ENCODE measurements around the gene CLTCL1. TPM values are rescaled to one million over a fixed set of nuclear protein-coding genes. Genes with fewer than 3 reads are reported as not detected.

Gene CLTCL1
- total RNA-seq, 4 donors from 2014 or later = 4.8 to 8.9 (median 6.0) TPM

DNA sequence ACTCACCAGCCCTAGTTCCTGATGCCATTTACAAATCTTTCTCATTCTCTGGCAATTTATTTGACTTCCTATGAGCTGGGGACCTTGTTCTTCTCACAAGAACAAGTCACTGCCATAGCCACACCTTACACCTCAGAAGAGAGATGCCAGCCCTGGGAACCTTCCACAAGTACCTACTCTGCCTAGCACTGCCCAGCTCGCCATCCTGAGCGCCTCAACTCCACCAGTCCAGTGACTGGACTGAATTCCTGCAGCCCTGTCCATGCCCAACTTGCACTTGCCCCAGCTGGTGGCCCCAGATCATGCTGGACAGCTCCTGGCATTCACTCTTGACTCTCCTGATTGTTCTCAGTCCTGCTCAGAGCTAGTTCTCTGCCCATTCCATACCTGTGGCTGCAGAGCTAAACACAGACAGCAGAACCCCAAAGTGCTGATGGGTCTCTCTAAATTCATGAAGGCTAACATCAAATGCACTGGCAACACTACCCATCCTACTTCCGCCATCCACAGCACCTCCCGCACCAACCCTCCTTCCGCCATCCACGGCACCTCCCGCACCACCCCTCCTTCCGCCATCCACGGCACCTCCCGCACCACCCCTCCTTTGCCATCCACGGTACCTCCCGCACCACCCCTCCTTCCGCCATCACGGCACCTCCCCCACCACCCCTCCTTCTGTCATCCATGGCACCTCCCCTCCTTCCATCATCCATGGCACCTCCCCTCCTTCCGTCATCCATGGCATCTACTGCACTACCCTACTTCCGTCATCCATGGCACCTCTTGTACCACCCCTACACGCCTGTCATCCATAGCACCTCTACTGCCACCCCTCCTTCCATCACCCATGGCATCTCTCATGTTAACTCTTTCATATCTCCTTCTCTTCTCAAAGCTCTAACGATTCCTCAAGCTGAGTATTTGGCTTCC lies 89.4 kb downstream of the CLTCL1 start:
- no peaks in the 10 kb centered on the region for H3K4me1 ChIP-seq
- no peak for DNase-seq (ENCODE audit: extremely low spot score)
- no peak overlapping the region for H3K27ac ChIP-seq (replicated peaks in 1 of 4)
- H3K9me3 ChIP-seq = no peaks in the 10 kb centered on the region
- TF ChIP-seq, protein P1, sequence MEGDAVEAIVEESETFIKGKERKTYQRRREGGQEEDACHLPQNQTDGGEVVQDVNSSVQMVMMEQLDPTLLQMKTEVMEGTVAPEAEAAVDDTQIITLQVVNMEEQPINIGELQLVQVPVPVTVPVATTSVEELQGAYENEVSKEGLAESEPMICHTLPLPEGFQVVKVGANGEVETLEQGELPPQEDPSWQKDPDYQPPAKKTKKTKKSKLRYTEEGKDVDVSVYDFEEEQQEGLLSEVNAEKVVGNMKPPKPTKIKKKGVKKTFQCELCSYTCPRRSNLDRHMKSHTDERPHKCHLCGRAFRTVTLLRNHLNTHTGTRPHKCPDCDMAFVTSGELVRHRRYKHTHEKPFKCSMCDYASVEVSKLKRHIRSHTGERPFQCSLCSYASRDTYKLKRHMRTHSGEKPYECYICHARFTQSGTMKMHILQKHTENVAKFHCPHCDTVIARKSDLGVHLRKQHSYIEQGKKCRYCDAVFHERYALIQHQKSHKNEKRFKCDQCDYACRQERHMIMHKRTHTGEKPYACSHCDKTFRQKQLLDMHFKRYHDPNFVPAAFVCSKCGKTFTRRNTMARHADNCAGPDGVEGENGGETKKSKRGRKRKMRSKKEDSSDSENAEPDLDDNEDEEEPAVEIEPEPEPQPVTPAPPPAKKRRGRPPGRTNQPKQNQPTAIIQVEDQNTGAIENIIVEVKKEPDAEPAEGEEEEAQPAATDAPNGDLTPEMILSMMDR (IDR thresholded peaks at IDR 0.05) = no peak
- TF ChIP-seq POLR2AphosphoS5 (IDR thresholded peaks at IDR 0.05) (no peak), EP300 (IDR thresholded peaks at IDR 0.05) (no peak), POLR2A (IDR thresholded peaks at IDR 0.05; ENCODE audit: low read depth) (no peak)
- H3K36me3 ChIP-seq = peaks cover under 1 to 31% (median 16%) of the 10 kb centered on the region in 4 donors
- no peaks in the 10 kb centered on the region for H3K27me3 ChIP-seq
- no peak overlapping the region for H3K4me3 ChIP-seq
- WGBS = 93% methylated on average over 18 of the region's 18 CpGs
- intact Hi-C loops (cut with DNase I) = no loop called here

DNA sequence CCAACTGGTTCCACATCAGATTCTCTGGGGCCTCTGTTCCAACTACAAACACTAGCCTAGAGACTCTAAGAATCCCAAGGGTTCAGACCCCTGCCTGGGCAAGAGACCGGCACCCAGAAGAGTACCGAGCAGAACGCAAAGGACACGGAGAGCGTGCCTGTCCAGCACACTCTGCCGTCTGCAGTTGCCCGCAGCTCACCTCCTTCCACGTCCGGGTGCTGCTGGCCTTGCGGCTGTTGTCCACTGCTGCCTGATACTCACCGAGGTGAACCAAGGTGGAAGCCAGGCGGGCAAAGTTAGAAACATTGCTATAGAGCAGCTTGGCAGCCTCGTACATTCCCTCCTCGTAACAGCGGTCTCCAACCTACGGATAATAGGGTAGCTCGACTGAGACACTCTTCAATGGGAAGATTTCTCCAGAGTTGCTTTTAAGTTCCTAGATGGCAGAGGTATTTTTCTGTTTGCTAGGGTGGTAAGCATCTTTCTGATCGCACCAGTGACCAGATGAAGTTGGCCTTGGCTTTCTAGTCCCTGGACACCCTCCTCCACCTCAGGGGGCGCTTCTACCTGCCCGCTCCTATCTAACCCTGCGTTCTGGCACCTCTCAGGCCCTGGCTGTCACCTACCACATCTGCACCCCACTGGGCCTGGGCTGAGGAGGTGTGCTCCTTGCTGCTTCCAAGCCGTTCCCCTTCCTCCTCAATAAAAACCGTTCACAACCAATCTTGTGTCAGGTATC lies 90.2 kb downstream of the CLTCL1 start:
- Histone ChIP-seq H3K9me3 (no peaks in the 10 kb centered on the region), H3K36me3 (peaks cover 0 to 37% (median 20%) of the 10 kb centered on the region in 4 donors), H3K4me1 (no peaks in the 10 kb centered on the region), H3K27me3 (no peaks in the 10 kb centered on the region), H3K27ac (replicated peaks in 1 of 4) (no peak overlapping the region), H3K4me3 (no peak overlapping the region)
- intact Hi-C loops (cut with DNase I) = no loop called here
- TF ChIP-seq POLR2AphosphoS5 (IDR thresholded peaks at IDR 0.05) (no peak), POLR2A (IDR thresholded peaks at IDR 0.05; ENCODE audit: low read depth) (no peak), EP300 (IDR thresholded peaks at IDR 0.05) (no peak)
- TF ChIP-seq, protein P1 (IDR thresholded peaks at IDR 0.05) = no peak
- WGBS = 94% methylated on average over 13 of the region's 23 CpGs
- no peak for DNase-seq (ENCODE audit: extremely low spot score)

DNA sequence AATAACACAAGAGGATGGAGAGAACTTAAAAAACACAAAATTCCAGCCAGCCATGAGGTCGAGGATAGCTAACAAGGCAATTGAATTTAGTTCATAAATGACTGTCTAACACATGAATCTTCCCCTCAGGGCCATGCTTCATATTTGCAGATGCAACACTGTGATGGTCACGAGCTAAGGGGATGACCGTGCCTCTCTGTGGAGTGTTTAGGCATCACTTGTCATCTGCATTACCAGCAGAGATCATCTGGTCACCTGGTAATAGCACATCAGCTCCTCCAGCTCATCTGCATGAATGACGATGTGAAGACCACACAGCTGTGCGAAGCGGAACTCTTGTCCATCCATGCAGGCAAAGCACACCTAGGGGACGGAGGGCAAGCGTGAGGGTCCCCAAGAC lies 92.0 kb downstream of the CLTCL1 start:
- 92% methylated on average over 8 of the region's 8 CpGs for WGBS
- no peak for DNase-seq (ENCODE audit: extremely low spot score)
- Histone ChIP-seq H3K27ac (replicated peaks in 1 of 4) (no peak overlapping the region), H3K4me1 (no peaks in the 10 kb centered on the region), H3K36me3 (peaks cover 0 to 55% (median 34%) of the 10 kb centered on the region in 4 donors), H3K4me3 (no peak overlapping the region), H3K9me3 (no peaks in the 10 kb centered on the region), H3K27me3 (no peaks in the 10 kb centered on the region)
- TF ChIP-seq POLR2A (IDR thresholded peaks at IDR 0.05; ENCODE audit: low read depth) = no peak
- TF ChIP-seq EP300 (IDR thresholded peaks at IDR 0.05) = no peak
- TF ChIP-seq POLR2AphosphoS5 (IDR thresholded peaks at IDR 0.05) = no peak
- TF ChIP-seq, protein P1 (IDR thresholded peaks at IDR 0.05) = no peak
- intact Hi-C loops (cut with DNase I) = no loop called here

DNA sequence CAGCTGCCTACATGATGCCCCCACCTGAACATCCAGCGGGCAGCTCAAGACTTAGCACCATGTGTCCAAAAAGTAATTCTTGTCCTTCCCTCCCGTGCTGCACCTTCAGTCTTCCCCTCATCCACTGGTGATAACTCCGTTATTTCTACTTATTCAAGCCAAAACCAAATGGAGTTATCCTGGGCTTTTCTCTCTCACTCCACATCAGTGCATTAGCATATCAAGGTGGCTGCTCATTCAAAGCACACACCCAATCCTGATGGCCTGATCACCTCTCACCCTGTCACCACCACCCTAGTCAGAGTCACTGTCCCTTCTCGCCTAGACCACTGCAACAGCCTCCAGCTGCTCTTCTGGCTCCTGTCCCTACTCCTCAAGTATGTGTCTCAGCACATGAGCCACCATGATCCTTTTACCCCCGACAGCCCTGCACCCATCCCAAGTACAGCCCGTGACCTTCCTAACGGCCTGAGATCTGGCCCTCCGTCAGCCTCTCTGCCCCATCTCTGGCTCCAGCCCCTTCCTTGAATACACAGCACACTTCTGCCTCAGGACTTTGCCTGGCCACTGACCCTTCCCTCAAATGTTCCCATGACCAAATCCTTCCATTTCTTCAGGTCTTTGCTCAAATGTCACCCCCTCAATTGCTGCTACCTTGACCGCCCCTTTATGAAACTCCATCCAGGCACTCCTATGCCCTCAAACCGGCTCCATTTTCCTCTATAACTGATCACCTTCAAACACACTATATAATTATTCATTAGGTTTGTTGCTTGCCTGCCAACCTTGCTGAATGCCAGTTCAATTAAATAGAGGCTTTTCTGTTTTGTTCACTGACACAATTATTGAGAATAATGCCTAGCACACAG lies 93.3 kb downstream of the CLTCL1 start:
- 88% methylated on average over 10 of the region's 10 CpGs for WGBS
- H3K4me3 ChIP-seq = no peak overlapping the region
- no peak for DNase-seq (ENCODE audit: extremely low spot score)
- H3K4me1 ChIP-seq = no peaks in the 10 kb centered on the region
- no peak for TF ChIP-seq POLR2AphosphoS5 (IDR thresholded peaks at IDR 0.05)
- TF ChIP-seq, protein P1 (IDR thresholded peaks at IDR 0.05) = no peak
- H3K36me3 ChIP-seq = peaks cover 0 to 66% (median 36%) of the 10 kb centered on the region in 4 donors
- intact Hi-C loops (cut with DNase I) = no loop called here
- H3K9me3 ChIP-seq = no peaks in the 10 kb centered on the region
- H3K27ac ChIP-seq (replicated peaks in 1 of 4) = no peak overlapping the region
- H3K27me3 ChIP-seq = no peaks in the 10 kb centered on the region
